ENCODE results near the gene RPL29. TPM values are rescaled to one million over a fixed set of nuclear protein-coding genes. Genes with fewer than 3 reads are reported as not detected.

Gene RPL29
- total and polyA plus RNA-seq, 4 donors = 425 to 1,251 (median 1,217) TPM

DNA sequence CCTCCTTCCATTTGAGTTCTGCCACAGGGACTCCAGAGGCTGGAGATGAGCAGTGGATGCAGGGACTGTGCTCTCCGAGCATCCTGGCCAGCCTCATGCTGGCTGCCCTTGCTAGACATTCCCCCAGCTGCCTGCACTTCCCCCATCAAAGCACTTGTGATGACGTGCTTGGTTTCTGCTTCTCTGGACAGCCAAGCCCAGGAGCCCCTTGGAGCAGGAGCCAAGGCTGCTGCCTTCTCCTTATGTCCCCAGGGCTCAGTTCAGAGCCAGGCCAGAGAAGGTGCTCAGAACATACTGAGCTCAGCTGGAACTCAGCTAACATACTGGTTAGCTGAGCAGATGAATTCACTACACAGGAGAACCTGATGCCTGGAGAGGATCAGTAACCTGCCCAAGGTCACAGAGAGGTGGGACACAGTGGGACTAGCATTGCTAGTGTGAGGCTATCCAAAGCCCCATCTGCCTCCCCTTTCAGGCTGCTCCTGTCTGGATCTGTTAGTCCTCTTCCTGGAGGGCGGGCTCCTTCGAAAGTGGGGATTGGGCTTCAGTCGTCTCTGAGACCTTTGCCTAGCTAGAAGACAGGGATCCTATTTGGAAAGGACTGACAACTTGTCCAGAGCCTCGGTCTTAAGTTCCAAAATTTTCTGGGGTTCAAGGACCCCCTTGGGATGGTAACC, 32.7 kb downstream of the RPL29 start:
- no peak overlapping the region for H3K27ac ChIP-seq (ENCODE audit: low read depth, low read length)
- H3K36me3 ChIP-seq (ENCODE audit: control insufficient read depth, insufficient read depth, low read length) = peaks cover 50% of the 10 kb centered on the region
- no peak overlapping the region for H3K4me3 ChIP-seq (ENCODE audit: low read depth, low read length)
- WGBS (ENCODE audit: insufficient coverage) = 71% methylated on average over 6 of the region's 6 CpGs
- DNase-seq (ENCODE audit: low read depth in 4 of 6, low spot score in 6 of 6) = no peak
- H3K4me1 ChIP-seq (ENCODE audit: control insufficient read depth, insufficient read depth, low read length) = peaks cover 56% of the 10 kb centered on the region
- H3K27me3 ChIP-seq (ENCODE audit: control insufficient read depth, insufficient read depth, low read length) = no peaks in the 10 kb centered on the region
- no peaks in the 10 kb centered on the region for H3K9me3 ChIP-seq (ENCODE audit: control insufficient read depth, insufficient read depth, low read length)

DNA sequence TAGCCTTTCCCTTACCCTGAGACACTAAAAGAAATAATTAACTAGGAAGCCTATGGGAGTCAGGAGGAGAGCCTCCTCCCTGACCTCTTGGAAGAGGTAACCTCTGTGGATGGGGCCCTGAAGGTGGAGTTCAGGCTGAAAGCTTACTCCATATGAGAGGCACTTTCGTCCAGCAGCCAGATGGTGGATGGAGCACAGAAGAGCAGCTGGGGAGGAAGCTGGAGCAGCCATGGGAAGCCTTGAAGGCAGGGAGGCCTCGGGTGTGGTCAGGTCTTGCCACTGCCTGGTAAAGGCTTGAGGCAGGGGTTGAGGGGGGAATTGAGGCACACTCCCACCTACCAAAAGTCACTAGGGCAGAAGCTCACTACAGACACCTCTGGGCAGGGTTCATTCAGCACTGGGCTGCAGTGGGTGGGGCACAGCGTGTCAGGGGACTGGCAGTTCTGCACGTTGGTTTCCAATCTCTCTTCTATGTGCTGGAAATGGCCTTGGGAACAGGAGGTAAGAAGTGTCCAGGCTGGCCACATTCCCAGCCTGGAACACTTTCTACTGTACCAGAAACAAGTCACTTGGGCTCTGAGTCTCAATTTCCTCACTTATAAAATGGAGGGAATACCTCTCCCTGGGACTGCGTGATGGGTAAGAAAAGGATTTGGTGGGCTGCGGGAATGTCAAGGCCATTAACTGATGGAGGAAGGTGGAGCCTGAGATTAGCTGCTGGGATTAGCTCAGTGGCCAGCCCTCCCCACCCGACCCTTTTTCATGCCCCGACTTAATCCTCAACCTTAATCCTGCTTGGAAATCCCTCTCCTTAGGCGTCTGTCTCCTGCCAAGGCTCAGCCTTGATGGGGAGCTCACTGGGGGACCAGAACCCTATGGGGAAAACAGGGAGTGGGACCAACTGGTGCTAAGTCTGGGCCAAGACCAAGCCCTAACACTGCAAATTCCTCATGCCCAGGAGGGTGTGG, 33.8 kb downstream of the RPL29 start:
- no peak for DNase-seq (ENCODE audit: low read depth in 4 of 6, low spot score in 6 of 6)
- Histone ChIP-seq H3K27me3 (ENCODE audit: control insufficient read depth, insufficient read depth, low read length) (no peaks in the 10 kb centered on the region), H3K4me3 (ENCODE audit: low read depth, low read length) (no peak overlapping the region), H3K27ac (ENCODE audit: low read depth, low read length) (no peak overlapping the region), H3K9me3 (ENCODE audit: control insufficient read depth, insufficient read depth, low read length) (no peaks in the 10 kb centered on the region), H3K36me3 (ENCODE audit: control insufficient read depth, insufficient read depth, low read length) (peaks cover 61% of the 10 kb centered on the region), H3K4me1 (ENCODE audit: control insufficient read depth, insufficient read depth, low read length) (peaks cover 63% of the 10 kb centered on the region)
- 77% methylated on average over 3 of the region's 9 CpGs for WGBS (ENCODE audit: insufficient coverage)

DNA sequence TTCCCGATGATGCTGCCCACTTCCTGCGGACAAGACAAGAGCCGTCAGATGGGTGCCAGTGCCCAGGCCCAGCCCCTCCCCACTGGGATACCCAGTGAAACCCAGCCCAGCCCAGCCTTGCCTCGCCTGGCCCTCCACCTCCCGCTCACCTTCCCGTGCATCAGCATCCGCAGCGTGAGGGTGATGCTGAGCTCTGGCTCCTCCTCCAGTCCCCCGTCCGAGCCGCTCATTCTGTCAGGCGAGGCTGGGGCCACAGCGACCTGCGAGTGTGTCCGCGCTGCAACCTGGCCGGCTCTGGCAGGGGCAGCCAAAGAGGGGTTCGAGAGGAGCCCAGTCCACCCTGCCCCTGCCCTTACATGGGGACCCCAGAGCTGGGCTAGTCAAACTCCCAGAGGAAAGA, 34.7 kb downstream of the RPL29 start:
- H3K4me1 ChIP-seq (ENCODE audit: control insufficient read depth, insufficient read depth, low read length) = peaks cover 61% of the 10 kb centered on the region
- H3K27ac ChIP-seq (ENCODE audit: low read depth, low read length) = no peak overlapping the region
- no peak for DNase-seq (ENCODE audit: low read depth in 4 of 6, low spot score in 6 of 6)
- WGBS (ENCODE audit: insufficient coverage) = 83% methylated on average over 18 of the region's 18 CpGs
- H3K27me3 ChIP-seq (ENCODE audit: control insufficient read depth, insufficient read depth, low read length) = no peaks in the 10 kb centered on the region
- H3K36me3 ChIP-seq (ENCODE audit: control insufficient read depth, insufficient read depth, low read length) = peaks cover 65% of the 10 kb centered on the region
- H3K9me3 ChIP-seq (ENCODE audit: control insufficient read depth, insufficient read depth, low read length) = no peaks in the 10 kb centered on the region
- no peak overlapping the region for H3K4me3 ChIP-seq (ENCODE audit: low read depth, low read length)

DNA sequence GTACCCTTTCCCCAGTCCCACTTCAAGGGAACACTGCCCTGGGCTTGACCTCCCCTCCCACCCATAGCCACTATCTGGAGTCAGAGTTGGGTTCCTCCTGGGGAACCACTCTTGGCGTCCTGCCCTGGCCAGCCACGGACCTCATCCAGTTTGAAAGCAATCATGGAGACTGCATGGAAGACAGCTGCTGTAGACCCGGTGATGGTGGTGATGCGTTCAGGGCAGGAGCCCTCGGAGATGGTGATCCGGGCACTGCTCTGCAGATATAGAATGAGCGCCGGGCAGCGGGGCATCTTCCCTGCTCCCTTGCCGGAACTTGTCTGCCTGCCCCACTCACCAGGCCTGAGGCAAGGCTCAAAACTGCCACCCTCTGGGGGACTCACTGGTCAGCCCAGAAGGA, 35.3 kb downstream of the RPL29 start:
- no peaks in the 10 kb centered on the region for H3K27me3 ChIP-seq (ENCODE audit: control insufficient read depth, insufficient read depth, low read length)
- peaks cover 57% of the 10 kb centered on the region for H3K4me1 ChIP-seq (ENCODE audit: control insufficient read depth, insufficient read depth, low read length)

DNA sequence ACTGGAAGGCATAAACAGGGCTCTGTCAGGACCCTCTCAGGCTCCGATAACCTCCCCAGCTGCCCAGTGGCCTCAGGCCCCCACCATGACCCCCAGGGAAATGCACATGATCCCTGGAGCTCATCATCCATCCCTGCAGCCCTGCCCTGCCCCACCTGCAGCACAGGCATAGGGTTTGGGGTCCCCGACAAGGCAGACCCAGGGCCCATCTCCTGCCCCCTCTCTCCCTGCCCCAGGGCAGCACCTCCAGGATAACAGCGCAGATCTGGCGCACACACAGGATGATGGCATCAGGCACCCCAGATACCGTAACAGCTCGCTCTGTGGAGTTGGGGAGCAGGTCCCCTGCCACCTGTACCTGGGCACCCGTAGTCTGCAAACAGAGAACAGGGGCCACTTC, 36.0 kb downstream of the RPL29 start:
- Histone ChIP-seq H3K9me3 (ENCODE audit: control insufficient read depth, insufficient read depth, low read length) (no peaks in the 10 kb centered on the region), H3K27ac (ENCODE audit: low read depth, low read length) (no peak overlapping the region), H3K4me1 (ENCODE audit: control insufficient read depth, insufficient read depth, low read length) (peaks cover 56% of the 10 kb centered on the region), H3K36me3 (ENCODE audit: control insufficient read depth, insufficient read depth, low read length) (peaks cover 67% of the 10 kb centered on the region), H3K4me3 (ENCODE audit: low read depth, low read length) (no peak overlapping the region), H3K27me3 (ENCODE audit: control insufficient read depth, insufficient read depth, low read length) (no peaks in the 10 kb centered on the region)
- 95% methylated on average over 7 of the region's 7 CpGs for WGBS (ENCODE audit: insufficient coverage)
- DNase-seq (ENCODE audit: low read depth in 4 of 6, low spot score in 6 of 6) = no peak

More for the DNA sequence above, 35.3 kb downstream of the RPL29 start:
- peaks cover 64% of the 10 kb centered on the region for H3K36me3 ChIP-seq (ENCODE audit: control insufficient read depth, insufficient read depth, low read length)
- H3K9me3 ChIP-seq (ENCODE audit: control insufficient read depth, insufficient read depth, low read length) = no peaks in the 10 kb centered on the region
- no peak overlapping the region for H3K4me3 ChIP-seq (ENCODE audit: low read depth, low read length)
- WGBS (ENCODE audit: insufficient coverage) = 91% methylated on average over 10 of the region's 10 CpGs
- no peak overlapping the region for H3K27ac ChIP-seq (ENCODE audit: low read depth, low read length)
- DNase-seq (ENCODE audit: low read depth in 4 of 6, low spot score in 6 of 6) = no peak

DNA sequence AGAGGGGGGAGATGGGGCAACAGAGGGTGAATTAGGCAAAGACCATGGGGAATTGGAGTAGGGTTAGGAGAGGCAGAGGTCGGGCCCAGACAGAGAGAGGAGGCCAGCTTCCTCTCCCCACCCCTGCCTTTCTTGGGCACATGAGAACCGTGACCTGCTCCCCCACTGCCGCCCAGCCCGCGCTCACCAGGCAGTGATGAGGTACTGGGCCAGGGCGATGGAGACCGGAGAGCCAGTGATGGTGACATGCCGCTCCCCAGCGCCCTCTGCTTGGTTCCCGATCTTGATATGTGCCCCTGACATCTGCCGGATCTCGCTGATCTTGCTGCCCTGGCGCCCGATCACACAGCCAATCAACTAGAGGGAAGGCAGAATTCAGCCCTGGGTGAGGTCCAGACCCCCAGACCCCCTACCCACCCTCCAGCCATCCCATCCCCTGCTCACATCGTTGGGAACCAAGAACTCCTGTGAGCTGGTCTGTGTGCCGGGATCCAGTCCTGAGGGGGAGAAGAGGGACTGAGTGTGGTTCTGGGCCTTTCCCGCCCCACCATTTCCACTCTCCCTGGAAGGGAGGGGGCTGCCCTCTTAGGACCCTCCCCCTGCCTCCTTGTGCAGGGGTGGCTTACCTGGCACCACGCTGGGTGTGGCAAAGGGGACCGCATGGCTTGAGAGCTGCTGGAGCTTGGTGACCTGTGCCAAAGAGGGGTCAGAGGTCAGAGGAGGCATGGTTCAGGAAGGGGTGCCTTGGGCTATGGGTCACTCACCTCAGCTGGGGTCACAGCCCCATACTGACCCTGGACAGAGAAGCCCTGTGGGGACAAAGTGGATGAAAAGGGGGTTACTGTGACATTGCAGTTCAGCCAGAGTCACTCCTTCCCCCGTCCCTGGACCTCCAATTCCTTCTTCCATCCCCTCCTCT, 36.8 kb downstream of the RPL29 start:
- no peak for DNase-seq (ENCODE audit: low read depth in 4 of 6, low spot score in 6 of 6)
- Histone ChIP-seq H3K36me3 (ENCODE audit: control insufficient read depth, insufficient read depth, low read length) (peaks cover 60% of the 10 kb centered on the region), H3K27ac (ENCODE audit: low read depth, low read length) (no peak overlapping the region), H3K9me3 (ENCODE audit: control insufficient read depth, insufficient read depth, low read length) (no peaks in the 10 kb centered on the region), H3K4me3 (ENCODE audit: low read depth, low read length) (no peak overlapping the region), H3K27me3 (ENCODE audit: control insufficient read depth, insufficient read depth, low read length) (no peaks in the 10 kb centered on the region), H3K4me1 (ENCODE audit: control insufficient read depth, insufficient read depth, low read length) (peaks cover 48% of the 10 kb centered on the region)
- WGBS (ENCODE audit: insufficient coverage) = 91% methylated on average over 12 of the region's 20 CpGs

DNA sequence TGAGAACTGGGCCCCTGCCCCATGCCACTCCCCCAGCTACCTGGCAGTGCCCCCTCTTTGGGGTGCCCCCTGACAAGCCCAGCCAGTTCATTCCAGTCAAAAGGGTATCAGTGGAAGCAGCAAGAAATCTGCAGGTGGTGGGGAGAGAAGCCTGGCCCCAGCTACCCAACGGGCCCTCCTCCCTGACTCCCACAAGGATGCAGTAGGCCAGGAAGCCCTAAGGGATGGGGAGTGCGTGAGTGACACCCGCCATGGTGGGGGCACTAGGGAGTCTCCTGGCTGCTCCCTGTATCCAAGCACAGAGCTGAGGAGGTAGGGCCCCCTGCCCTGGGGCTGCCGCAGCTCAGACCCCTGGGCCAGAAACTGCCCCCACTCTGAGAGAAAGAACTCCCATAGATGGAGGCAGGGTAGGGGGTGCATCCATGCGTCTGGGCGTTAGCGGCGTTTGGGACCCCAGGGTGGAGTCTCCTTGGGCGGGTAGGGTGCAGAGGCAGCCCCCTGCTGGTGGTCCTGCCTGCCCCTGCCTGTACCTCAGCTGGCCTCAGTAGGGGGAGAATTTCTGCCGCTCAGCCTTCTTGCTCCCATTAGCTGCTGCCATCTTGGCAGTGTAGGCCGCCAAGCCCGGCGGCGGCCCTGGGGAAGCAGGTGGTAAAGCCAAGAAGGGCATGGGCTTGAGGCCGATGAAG, 38.0 kb downstream of the RPL29 start:
- Histone ChIP-seq H3K4me1 (ENCODE audit: control insufficient read depth, insufficient read depth, low read length) (peaks cover 36% of the 10 kb centered on the region), H3K27ac (ENCODE audit: low read depth, low read length) (no peak overlapping the region), H3K9me3 (ENCODE audit: control insufficient read depth, insufficient read depth, low read length) (no peaks in the 10 kb centered on the region), H3K27me3 (ENCODE audit: control insufficient read depth, insufficient read depth, low read length) (no peaks in the 10 kb centered on the region), H3K36me3 (ENCODE audit: control insufficient read depth, insufficient read depth, low read length) (peaks cover 55% of the 10 kb centered on the region), H3K4me3 (ENCODE audit: low read depth, low read length) (no peak overlapping the region)
- WGBS (ENCODE audit: insufficient coverage) = 89% methylated on average over 13 of the region's 15 CpGs
- no peak for DNase-seq (ENCODE audit: low read depth in 4 of 6, low spot score in 6 of 6)

DNA sequence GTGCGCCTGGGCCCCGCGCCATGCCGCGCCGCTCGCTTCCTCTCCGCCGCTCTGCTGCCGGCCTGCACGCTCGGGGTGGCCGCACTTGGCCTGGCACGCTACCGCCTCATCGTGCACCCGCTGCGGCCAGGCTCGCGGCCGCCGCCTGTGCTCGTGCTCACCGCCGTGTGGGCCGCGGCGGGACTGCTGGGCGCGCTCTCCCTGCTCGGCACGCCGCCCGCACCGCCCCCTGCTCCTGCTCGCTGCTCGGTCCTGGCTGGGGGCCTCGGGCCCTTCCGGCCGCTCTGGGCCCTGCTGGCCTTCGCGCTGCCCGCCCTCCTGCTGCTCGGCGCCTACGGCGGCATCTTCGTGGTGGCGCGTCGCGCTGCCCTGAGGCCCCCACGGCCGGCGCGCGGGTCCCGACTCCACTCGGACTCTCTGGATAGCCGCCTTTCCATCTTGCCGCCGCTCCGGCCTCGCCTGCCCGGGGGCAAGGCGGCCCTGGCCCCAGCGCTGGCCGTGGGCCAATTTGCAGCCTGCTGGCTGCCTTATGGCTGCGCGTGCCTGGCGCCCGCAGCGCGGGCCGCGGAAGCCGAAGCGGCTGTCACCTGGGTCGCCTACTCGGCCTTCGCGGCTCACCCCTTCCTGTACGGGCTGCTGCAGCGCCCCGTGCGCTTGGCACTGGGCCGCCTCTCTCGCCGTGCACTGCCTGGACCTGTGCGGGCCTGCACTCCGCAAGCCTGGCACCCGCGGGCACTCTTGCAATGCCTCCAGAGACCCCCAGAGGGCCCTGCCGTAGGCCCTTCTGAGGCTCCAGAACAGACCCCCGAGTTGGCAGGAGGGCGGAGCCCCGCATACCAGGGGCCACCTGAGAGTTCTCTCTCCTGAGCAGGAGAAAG, 39.6 kb downstream of the RPL29 start:
- H3K27me3 ChIP-seq (ENCODE audit: control insufficient read depth, insufficient read depth, low read length) = no peaks in the 10 kb centered on the region
- peak in 2 of 6 donors; percentile 75 to 83 for DNase-seq (ENCODE audit: low read depth in 4 of 6, low spot score in 6 of 6)
- peaks cover 29% of the 10 kb centered on the region for H3K4me1 ChIP-seq (ENCODE audit: control insufficient read depth, insufficient read depth, low read length)
- peaks cover 52% of the 10 kb centered on the region for H3K36me3 ChIP-seq (ENCODE audit: control insufficient read depth, insufficient read depth, low read length)
- peak overlapping the region; percentile 5 for H3K4me3 ChIP-seq (ENCODE audit: low read depth, low read length)
- H3K9me3 ChIP-seq (ENCODE audit: control insufficient read depth, insufficient read depth, low read length) = no peaks in the 10 kb centered on the region
- 2% methylated on average over 97 of the region's 97 CpGs for WGBS (ENCODE audit: insufficient coverage)
- H3K27ac ChIP-seq (ENCODE audit: low read depth, low read length) = peak overlapping the region; percentile 47
